Adipose tissue (tissue), 3 donors: ENCODE results near the gene TIMELESS. TPM values are rescaled to one million over a fixed set of nuclear protein-coding genes. Genes with fewer than 3 reads are reported as not detected.
"Not testable (repeated sequence)": the region's sequence is repeated elsewhere in the genome, so short reads cannot be mapped to it uniquely, and the experiment has no call there.

Source experiments
- H3K27ac ChIP-seq: one replicate; pipeline ENCODE4 v1.5.1; 2013; ENCODE audit warnings: low read depth, low read length
- WGBS, 3 donors: extraction: QIAGEN DNeasy Blood & Tissue Kit; methylation state at CpG; one replicate each; pipeline ENCODE4 v1.1.7; 2013; 5-methylcytosine and 5-hydroxymethylcytosine counted together
- polyA plus RNA-seq, 3 donors: library from polyadenylated mRNA; stranded (reverse); fragments of 200-250 nt; gene quantifications; one replicate each; pipeline ENCODE4 v1.2.3, GENCODE V29; 2013
- donor health status: healthy with polysubstance abuse.
- donor health status: Bipolar disorder and iron deficiency.
- donor health status: healthy.

Gene TIMELESS
- 1 to 10 TPM; 3.9 to 5.0 (median 4.7) TPM for polyA plus RNA-seq

DNA sequence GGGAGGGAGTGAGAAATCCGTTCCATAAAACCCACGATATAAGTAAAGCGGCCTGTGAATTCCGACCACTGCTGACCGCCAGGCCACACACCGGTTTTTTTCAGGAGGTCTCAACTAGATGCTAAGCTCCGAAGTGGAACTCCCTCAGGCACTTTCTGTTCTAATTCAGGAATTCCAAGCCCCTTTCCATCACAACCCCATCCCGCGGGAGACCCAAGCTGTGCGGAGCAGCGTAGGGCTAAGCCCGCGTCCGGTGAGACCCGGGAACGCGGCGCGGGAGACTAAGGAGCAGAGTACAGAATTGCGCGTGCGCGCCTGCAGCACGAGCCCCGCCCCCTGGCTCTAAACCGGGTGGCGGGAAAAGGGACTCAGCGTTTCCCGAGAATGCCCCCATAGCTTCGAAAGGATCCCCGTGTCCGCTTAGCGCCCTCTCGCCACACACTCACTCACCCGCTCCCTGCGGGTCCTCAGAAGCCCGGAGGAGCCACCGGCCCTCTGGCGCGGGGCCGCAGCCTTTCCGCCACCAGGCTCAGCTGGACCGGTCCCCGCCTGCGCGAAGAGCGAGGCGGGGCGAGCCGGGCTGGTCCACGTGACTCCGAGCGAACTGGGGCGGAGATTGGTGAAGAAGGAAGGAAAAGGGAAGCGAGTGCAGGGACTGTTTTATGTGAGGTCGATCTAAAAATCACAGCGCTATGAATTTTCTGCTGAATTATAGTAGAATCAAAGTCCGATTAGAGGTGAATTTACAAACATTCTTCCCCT lies at the start of gene TIMELESS:
Gene TIMELESS (minus strand): TSS at position 567 of the 762 bp plus-strand sequence. CDS start 15,256 bp downstream, outside the sequence.
- WGBS, 3 donors, result 0% methylated on average over 58 of the region's 58 CpGs
- H3K27ac ChIP-seq, result no peak within 1 kb of the TSS

DNA sequence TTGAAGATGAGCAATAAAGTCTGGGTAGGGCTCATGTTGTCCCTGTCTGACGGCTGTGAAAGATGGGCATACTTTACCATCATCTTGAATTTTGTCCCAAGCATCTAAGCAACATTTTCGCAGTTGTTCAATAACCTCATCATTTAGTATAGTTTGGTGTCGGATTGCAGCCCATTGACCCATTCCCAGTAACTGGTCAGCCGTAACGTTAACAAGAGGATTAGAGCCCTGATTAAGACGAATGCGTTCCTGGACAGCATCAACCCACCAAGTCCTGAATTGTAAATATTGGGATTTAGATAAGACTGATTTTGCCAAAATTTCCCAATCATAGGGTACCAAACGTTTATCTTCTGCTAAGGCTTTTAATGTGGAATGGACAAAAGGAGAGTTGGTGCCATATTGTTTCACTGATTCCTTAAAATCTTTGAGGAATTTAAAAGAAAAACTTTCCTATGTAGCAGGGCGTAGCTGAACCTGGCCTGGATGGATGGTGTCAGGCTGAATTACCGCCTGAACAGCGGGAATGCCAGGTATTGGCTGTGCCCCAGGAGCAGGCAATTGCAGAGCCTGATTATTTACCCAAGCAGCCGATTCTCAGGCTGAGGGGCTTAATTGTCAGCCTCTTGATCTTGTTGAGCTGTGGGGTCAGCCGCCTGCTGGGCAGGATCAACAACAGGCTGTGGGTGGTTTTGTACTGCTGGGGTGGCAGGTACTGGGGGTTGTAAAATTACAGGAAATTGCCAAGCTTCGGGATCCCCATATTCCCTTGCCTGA lies 49.1 kb upstream of the TIMELESS start:
- not testable (repeated sequence) for H3K27ac ChIP-seq
- 65 to 86% (median 82%) methylated on average over 14 of the region's 14 CpGs for WGBS, 3 donors

DNA sequence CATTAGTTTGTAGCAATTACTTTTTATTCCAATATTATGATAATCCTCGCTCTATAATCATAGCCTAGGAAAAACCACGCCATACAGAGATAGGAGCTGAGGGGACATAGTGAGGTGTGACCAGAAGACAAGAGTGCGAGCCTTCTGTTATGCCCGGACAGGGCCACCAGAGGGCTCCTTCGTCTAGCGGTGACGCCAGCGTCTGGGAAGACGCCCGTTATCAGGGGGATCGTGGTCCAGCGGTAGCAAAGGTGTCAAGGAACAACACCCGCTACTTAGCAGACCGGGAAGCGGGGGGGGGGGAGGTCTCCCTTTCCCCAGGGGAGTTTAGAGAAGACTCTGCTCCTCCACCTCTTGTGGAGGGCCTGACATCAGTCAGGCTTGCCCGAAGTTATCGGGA lies 47.5 kb upstream of the TIMELESS start:
- not testable (repeated sequence) for H3K27ac ChIP-seq
- 2 to 12% (median 12%) methylated on average over 13 to 17 of the region's 17 CpGs for WGBS, 3 donors

DNA sequence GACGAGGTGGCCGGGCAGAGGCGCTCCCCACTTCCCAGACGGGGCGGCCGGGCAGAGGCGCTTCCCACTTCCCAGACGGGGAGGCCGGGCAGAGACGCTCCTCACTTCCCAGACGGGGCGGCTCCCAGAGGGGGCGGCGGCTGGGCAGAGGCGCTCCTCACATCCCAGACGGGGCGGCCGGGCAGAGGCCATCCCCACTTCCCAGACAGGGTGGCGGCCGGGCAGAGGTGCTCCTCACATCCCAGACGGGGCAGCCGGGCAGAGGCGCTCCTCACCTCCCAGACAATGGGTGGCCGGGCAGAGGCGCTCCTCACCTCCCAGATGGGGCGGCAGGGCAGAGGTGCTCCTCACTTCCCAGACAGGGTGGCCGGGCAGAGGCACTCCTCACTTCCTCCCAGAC lies 45.3 kb upstream of the TIMELESS start:
- 92 to 96% (median 96%) methylated on average over 22 to 27 of the region's 27 CpGs for WGBS, 3 donors
- H3K27ac ChIP-seq, result not testable (repeated sequence)

DNA sequence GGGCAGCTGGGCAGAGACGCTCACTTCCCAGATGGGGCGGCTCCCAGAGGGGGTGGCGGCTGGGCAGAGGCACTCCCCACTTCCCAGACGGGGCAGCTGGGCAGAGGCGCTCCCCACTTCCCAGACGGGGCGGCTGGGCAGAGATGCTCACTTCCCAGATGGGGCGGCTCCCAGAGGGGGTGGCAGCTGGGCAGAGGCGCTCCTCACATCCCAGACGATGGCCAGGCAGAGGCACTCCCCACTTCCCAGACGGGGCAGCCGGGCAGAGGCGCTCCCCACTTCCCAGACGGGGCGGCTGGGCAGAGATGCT lies 44.8 kb upstream of the TIMELESS start:
- 92 to 97% (median 93%) methylated on average over 12 to 15 of the region's 15 CpGs for WGBS, 3 donors
- H3K27ac ChIP-seq, result not testable (repeated sequence)

DNA sequence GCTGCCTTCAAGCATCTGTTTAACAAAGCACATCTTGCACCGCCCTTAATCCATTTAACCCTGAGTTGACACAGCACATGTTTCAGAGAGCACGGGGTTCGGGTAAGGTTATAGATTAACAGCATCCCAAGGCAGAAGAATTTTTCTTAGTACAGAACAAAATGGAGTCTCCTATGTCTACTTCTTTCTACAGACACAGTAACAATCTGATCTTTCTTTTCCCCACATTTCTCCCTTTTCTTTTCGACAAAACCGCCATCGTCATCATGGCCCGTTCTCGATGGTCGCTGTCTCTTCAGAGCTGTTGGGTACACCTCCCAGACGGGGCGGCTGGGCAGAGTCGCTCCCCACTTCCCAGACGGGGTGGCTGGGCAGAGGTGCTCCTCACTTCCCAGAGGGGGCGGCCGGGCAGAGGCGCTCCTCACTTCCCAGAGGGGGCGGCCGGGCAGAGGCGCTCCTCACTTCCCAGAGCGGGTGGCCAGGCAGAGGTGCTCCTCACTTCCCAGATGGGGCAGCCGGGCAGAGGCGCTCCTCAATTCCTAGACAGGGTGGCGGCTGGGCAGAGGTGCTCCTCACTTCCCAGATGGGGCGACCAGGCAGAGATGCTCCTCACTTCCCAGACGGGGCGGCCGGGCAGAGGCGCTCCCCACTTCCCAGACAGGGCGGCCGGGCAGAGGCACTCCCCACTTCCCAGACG lies 44.3 kb upstream of the TIMELESS start:
- 87 to 91% (median 90%) methylated on average over 26 to 31 of the region's 31 CpGs for WGBS, 3 donors

DNA sequence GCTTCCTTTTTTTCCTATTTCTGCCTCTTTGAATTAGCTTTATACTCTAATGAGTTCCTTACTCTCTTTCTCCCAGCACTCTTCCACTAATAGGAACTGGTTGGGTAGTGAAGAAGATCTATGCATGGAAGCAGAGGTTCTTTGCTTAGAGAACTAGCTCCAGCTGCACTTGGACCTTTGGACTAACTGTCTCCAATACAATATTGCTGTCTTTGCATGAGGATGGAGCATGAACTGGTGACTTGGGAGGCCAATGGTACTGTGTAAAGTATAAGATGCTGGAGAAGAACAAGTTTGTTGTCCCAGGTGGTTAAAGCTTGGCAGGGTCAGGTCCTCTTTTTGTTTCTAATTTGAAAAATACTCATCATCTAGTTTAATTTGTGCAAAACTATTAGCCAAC lies 41.1 kb upstream of the TIMELESS start:
- H3K27ac ChIP-seq, result no peak overlapping the region

More for the DNA sequence above, 44.3 kb upstream of the TIMELESS start:
- H3K27ac ChIP-seq, result not testable (repeated sequence)

DNA sequence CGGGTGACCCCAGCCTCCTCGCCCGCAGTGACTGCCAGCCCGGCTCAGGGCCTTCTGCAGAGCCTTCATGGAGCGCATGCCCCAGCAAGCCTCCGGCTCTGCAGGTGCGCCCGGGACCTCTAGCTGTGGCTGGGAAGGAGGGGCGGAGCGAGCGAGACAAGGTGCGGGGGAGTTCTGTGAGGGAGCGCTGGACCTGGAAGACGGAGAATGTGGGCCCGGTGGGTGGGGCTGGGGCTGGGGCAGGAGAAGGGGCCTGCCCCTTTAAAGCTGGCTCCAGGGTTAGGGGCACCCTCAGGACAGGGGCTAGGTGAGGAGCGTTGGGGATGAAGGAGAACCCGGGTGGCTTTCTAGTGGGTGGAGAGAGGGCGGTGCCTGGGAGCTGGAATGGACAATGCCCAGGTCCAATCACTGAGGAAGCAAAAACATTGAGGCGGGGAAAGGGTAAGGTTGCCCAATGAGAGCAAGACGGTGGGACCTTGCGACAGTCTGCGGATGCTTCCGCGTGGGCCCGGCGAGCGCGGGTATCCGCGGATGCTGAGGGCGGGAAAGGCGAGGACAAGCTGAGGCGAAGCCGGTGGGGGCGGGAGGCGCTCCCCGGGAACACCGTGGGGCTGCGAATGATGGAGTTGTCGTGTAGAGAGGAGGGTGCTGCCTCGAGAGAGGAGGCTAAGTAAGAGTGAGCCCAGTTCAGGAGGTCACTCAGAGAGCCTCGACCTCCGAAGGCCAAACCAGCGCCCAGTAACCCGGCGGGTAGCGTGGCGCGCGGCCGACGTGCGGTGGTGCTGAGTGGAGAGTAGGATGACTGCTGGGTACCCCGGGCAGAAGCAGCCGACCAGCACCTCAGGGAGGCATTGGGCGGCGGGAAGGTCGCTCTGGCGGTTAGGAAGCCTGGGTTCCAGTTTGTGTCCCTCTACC lies 39.1 kb upstream of the TIMELESS start, which contains the start of gene GLS2:
Gene GLS2 (minus strand): TSS at position 121 of the 915 bp plus-strand sequence. CDS start 43 bp downstream, at position 78.
- no peak within 1 kb of the TSS for H3K27ac ChIP-seq
- WGBS, 3 donors, result 13 to 18% (median 17%) methylated on average over 52 to 59 of the region's 59 CpGs

DNA sequence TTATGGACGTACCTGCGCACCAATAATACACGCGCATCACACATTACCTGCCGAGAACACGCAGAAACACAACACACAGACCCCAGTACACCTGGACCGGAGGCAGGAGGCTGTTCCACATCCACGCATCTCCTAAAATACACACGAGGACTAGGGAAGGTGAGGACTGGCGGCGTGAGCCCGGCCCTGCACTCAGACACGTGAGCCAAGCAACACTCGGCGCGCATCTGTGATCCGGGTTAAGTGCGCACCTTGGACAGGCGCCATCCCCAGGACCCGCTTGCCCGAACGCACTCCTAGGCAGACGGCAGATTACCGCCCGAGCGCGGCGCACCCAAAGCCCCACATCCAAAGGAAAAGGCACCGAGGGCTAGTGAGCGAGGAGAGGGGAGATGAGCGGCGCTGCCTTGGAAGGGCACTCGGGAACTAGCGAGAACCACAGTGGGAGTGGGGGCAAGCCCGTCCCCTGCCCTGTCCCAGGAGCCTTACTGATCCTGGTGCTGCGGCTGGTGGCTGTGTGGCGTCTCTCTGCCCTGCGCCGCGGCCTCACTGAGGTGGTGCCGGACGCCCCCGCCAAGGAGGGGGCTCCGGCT lies 38.3 kb upstream of the TIMELESS start:
- WGBS, 3 donors, result 2 to 6% (median 4%) methylated on average over 41 to 44 of the region's 44 CpGs
- no peak overlapping the region for H3K27ac ChIP-seq

GRCh38 chr12:56486694-56487093 lies 37.5 kb upstream of the TIMELESS start:
- H3K27ac ChIP-seq, result no peak overlapping the region
- 81 to 86% (median 81%) methylated on average over 12 of the region's 12 CpGs for WGBS, 3 donors

GRCh38 chr12:56484566-56484965 lies 35.3 kb upstream of the TIMELESS start:
- H3K27ac ChIP-seq, result no peak overlapping the region
- 79 to 91% (median 85%) methylated on average over 1 of the region's 1 CpG for WGBS, 3 donors

- H3K27ac ChIP-seq, result no peak overlapping the region
- WGBS, 3 donors, result 97 to 98% (median 98%) methylated on average over 7 of the region's 7 CpGs
Measured at GRCh38 chr12:56479625-56480024, 30.4 kb upstream of the TIMELESS start.

- H3K27ac ChIP-seq, result no peak overlapping the region
- WGBS, 3 donors, result 80 to 89% (median 86%) methylated on average over 6 of the region's 6 CpGs
Measured at GRCh38 chr12:56477521-56478225, 28.4 kb upstream of the TIMELESS start.

- WGBS, 3 donors, result 38 to 95% (median 90%) methylated on average over 1 of the region's 1 CpG
- no peak overlapping the region for H3K27ac ChIP-seq
Measured at GRCh38 chr12:56476972-56477432, 27.8 kb upstream of the TIMELESS start.

- WGBS, 3 donors, result 78 to 98% (median 82%) methylated on average over 6 of the region's 6 CpGs
- H3K27ac ChIP-seq, result no peak overlapping the region
Measured at GRCh38 chr12:56476143-56476542, 26.9 kb upstream of the TIMELESS start.

GRCh38 chr12:56474389-56474788 lies 25.2 kb upstream of the TIMELESS start:
- WGBS, 3 donors, result 93 to 96% (median 95%) methylated on average over 9 of the region's 9 CpGs
- no peak overlapping the region for H3K27ac ChIP-seq
